ENCODE results near the gene DYNC2H1.

Gene DYNC2H1

GRCh38 chr11:103327721-103328120 is 218.5 kb downstream of the DYNC2H1 start:
- Histone ChIP-seq H3K4me3 (ENCODE audit: low read depth in 1 of 2, low read length in 1 of 2) (no peak overlapping the region), H3K27me3 (no peaks in the 10 kb centered on the region), H3K36me3 (no peaks in the 10 kb centered on the region), H3K4me1 (ENCODE audit: control insufficient read depth in 1 of 2, insufficient read depth in 1 of 2, low read depth in 1 of 2, low read length in 1 of 2) (no peaks in the 10 kb centered on the region), H3K9me3 (no peaks in the 10 kb centered on the region), H3K27ac (no peak overlapping the region)
- no peak for TF ChIP-seq CTCF (IDR thresholded peaks at IDR 0.05)

DNA sequence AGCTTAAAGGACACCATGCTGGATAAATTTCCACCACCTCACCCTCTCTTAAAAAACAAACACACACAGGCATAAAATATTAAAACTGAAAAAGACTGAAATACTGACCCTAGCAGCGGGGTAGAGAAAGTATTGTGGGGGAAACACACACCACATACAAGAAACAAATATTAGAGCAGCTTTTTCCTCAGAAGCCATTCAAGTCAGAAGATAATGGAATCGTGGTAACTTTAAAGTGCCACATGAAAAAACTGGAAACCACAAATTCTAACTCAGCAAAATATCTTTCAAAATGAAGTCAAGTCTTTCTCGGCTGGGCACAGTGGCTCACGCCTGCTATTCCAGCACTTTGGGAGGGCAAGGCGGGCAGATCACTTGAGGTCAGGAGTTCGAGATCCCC is 223.2 kb downstream of the DYNC2H1 start:
- H3K27ac ChIP-seq: no peak overlapping the region
- H3K36me3 ChIP-seq: no peaks in the 10 kb centered on the region
- TF ChIP-seq CTCF (IDR thresholded peaks at IDR 0.05): no peak
- H3K9me3 ChIP-seq: no peaks in the 10 kb centered on the region
- no peaks in the 10 kb centered on the region for H3K27me3 ChIP-seq
- no peak overlapping the region for H3K4me3 ChIP-seq (ENCODE audit: low read depth in 1 of 2, low read length in 1 of 2)
- H3K4me1 ChIP-seq (ENCODE audit: control insufficient read depth in 1 of 2, insufficient read depth in 1 of 2, low read depth in 1 of 2, low read length in 1 of 2): no peaks in the 10 kb centered on the region

GRCh38 chr11:103338621-103339484 is 229.6 kb downstream of the DYNC2H1 start:
- Histone ChIP-seq H3K36me3 (no peaks in the 10 kb centered on the region), H3K27ac (no peak overlapping the region), H3K9me3 (no peaks in the 10 kb centered on the region), H3K4me3 (ENCODE audit: low read depth in 1 of 2, low read length in 1 of 2) (no peak overlapping the region), H3K27me3 (no peaks in the 10 kb centered on the region), H3K4me1 (ENCODE audit: control insufficient read depth in 1 of 2, insufficient read depth in 1 of 2, low read depth in 1 of 2, low read length in 1 of 2) (no peaks in the 10 kb centered on the region)
- TF ChIP-seq CTCF (IDR thresholded peaks at IDR 0.05): no peak

DNA sequence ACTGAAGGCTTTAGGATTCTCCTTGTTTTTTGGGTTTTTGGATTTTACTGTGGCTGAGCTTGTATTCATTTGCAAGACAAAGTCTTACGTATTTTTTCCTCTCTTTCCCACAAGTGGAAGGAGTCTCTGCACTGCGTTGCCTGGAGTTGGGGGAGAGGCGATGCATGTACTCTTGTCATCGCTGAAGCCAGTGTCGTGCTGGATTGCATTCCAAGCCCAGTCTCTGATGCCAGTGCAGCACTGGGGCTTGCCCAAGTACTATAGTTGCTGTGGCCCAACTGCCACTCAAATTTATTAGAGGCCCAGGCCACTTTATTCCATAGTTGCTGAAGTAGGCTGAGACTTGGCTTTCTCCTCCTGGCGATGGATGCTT is 230.2 kb downstream of the DYNC2H1 start:
- H3K27me3 ChIP-seq: no peaks in the 10 kb centered on the region
- no peak overlapping the region for H3K4me3 ChIP-seq (ENCODE audit: low read depth in 1 of 2, low read length in 1 of 2)
- H3K27ac ChIP-seq: no peak overlapping the region
- H3K9me3 ChIP-seq: no peaks in the 10 kb centered on the region
- no peak for TF ChIP-seq CTCF (IDR thresholded peaks at IDR 0.05)
- no peaks in the 10 kb centered on the region for H3K36me3 ChIP-seq
- H3K4me1 ChIP-seq (ENCODE audit: control insufficient read depth in 1 of 2, insufficient read depth in 1 of 2, low read depth in 1 of 2, low read length in 1 of 2): no peaks in the 10 kb centered on the region

DNA sequence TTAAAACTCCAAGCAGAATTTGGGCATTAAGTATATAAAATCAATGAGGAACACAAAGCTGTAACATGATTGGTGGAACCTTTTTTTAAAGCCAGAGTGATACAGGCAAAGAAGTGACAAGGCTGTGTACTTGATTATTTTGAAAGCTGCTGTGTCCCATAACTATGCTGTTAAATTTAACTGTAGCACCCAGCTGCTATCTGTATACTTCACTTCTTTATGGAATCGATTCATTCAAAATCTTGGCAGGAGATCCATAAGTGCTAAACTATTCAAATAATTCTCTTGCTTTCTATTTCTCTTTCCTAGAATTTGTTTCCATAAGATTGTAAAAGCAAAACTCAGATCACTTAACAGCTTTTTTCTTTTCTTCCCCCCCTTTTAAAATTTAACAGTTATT is 231.7 kb downstream of the DYNC2H1 start:
- Histone ChIP-seq H3K27me3 (no peaks in the 10 kb centered on the region), H3K9me3 (no peaks in the 10 kb centered on the region), H3K27ac (no peak overlapping the region), H3K4me3 (ENCODE audit: low read depth in 1 of 2, low read length in 1 of 2) (no peak overlapping the region), H3K36me3 (no peaks in the 10 kb centered on the region), H3K4me1 (ENCODE audit: control insufficient read depth in 1 of 2, insufficient read depth in 1 of 2, low read depth in 1 of 2, low read length in 1 of 2) (no peaks in the 10 kb centered on the region)
- TF ChIP-seq CTCF (IDR thresholded peaks at IDR 0.05): no peak

All from neutrophil (primary cell).